Osteocyte (in vitro differentiated cells): Measurements from ENCODE around the gene MATN1. TPM values are rescaled to one million over a fixed set of nuclear protein-coding genes. Genes with fewer than 3 reads are reported as not detected.

Experiments used
- DNase-seq: peaks from one replicate; pipeline ENCODE4 v3.0.0; 2021; ENCODE audit warnings: mixed read lengths; ENCODE audit not compliant: unreplicated experiment; ENCODE audit errors: extremely low spot score
- H3K27ac Mint-ChIP-seq: one replicate; pipeline ENCODE4 v1.8.0; 2021; ENCODE audit warnings: mild to moderate bottlenecking, mixed read lengths; ENCODE audit not compliant: unreplicated experiment
- H3K27me3 Mint-ChIP-seq: one replicate; pipeline ENCODE4 v1.8.0; 2021; ENCODE audit warnings: mixed read lengths; ENCODE audit not compliant: unreplicated experiment
- H3K36me3 Mint-ChIP-seq: one replicate; pipeline ENCODE4 v1.8.0; 2021; ENCODE audit warnings: mixed read lengths; ENCODE audit not compliant: unreplicated experiment
- H3K4me1 Mint-ChIP-seq: one replicate; pipeline ENCODE4 v1.8.0; 2021; ENCODE audit warnings: mixed read lengths; ENCODE audit not compliant: unreplicated experiment
- H3K4me3 Mint-ChIP-seq: one replicate; pipeline ENCODE4 v1.8.0; 2021; ENCODE audit warnings: mild to moderate bottlenecking, moderate library complexity, mixed read lengths; ENCODE audit not compliant: unreplicated experiment
- H3K9me3 Mint-ChIP-seq: one replicate; pipeline ENCODE4 v1.8.0; 2021; ENCODE audit warnings: mixed read lengths; ENCODE audit not compliant: unreplicated experiment
- CTCF ChIP-seq: fragments of 200-600 bp; sonication (generic); IDR thresholded peaks from 2 replicates; pipeline ENCODE4 v1.5.0; 2021; ENCODE audit warnings: antibody characterized with exemption, mild to moderate bottlenecking, moderate library complexity
- total RNA-seq: library from RNA; stranded (reverse); gene quantifications from 2 replicates; pipeline ENCODE4 v1.2.1, GENCODE V29; 2021

MATN1 gene
- total RNA-seq, 1 donor from 2014 or later: 0.99 TPM

GRCh38 chr1:30666756-30667273 is 56.6 kb downstream of the MATN1 start:
- Mint-ChIP-seq H3K4me1 (no peaks in the 10 kb centered on the region), H3K9me3 (no peaks in the 10 kb centered on the region), H3K27me3 (peaks cover 10% of the 10 kb centered on the region), H3K27ac (no peak overlapping the region), H3K4me3 (no peak overlapping the region), H3K36me3 (no peaks in the 10 kb centered on the region)
- no peak for TF ChIP-seq CTCF
- no peak for DNase-seq

GRCh38 chr1:30665216-30666010 is 58.0 kb downstream of the MATN1 start:
- Mint-ChIP-seq H3K4me1 (no peaks in the 10 kb centered on the region), H3K4me3 (no peak overlapping the region), H3K9me3 (no peaks in the 10 kb centered on the region), H3K27ac (no peak overlapping the region), H3K36me3 (no peaks in the 10 kb centered on the region), H3K27me3 (peaks cover 10% of the 10 kb centered on the region)
- TF ChIP-seq CTCF: no peak
- DNase-seq: no peak

GRCh38 chr1:30664103-30664755 is 59.2 kb downstream of the MATN1 start:
- no peak for DNase-seq
- no peaks in the 10 kb centered on the region for H3K4me1 Mint-ChIP-seq
- H3K36me3 Mint-ChIP-seq: no peaks in the 10 kb centered on the region
- no peak for TF ChIP-seq CTCF
- H3K27ac Mint-ChIP-seq: no peak overlapping the region
- H3K9me3 Mint-ChIP-seq: no peaks in the 10 kb centered on the region
- peaks cover 14% of the 10 kb centered on the region for H3K27me3 Mint-ChIP-seq
- H3K4me3 Mint-ChIP-seq: no peak overlapping the region

DNA sequence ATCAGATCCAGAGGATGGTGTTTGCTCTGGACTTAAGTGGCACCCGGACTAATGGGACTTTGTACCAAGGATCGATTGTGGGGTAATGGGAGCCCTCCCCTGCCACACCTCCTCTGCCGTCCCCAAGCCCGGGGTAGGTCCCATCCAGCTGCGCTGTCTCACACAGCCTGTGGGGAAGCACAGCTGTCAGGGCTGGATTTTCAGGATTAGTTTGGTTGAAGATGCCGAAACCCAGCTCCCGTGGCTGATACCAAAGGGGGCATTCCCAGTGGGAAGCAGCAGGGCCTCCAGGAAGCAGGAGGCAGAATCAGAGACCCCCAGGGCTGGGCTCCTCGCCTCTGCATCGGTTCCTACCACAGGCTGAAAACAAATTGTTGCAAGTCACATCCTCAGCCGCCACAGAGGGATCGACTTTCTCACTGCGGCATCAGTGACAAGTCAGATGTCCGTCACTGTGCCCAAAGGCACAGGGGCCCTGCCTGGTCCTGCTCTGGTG is 59.7 kb downstream of the MATN1 start:
- Mint-ChIP-seq H3K36me3 (no peaks in the 10 kb centered on the region), H3K9me3 (no peaks in the 10 kb centered on the region), H3K27me3 (peaks cover 14% of the 10 kb centered on the region), H3K4me1 (no peaks in the 10 kb centered on the region), H3K4me3 (no peak overlapping the region), H3K27ac (no peak overlapping the region)
- no peak for DNase-seq
- no peak for TF ChIP-seq CTCF

DNA sequence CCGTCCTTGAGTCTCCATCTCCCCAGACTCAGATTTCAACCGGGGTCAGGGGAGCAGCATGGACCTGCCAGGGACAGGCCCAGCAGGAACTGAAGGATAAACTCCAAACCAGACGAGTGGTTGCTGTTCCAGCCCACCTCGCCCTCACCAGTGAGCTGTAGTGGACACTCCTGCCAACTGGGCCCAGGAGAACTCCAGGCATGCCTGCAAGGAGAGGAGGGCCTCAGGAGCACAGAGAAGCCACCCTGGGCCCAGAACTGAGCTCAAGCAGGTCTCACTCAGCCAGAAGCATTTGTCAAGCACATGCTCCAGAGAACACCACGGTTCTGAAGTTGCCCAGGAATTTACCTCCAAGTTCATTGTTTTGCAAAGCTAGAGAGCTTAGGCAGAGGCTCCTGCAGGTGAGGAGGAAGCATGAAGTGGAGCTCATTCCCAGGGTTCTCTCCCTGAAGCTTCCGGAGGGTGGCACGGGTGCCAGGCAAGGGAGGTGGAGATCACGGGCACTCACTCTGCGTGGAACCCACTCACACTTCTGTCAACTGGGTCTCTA is 61.0 kb downstream of the MATN1 start:
- no peaks in the 10 kb centered on the region for H3K9me3 Mint-ChIP-seq

More for the DNA sequence above, 61.0 kb downstream of the MATN1 start:
- TF ChIP-seq CTCF: no peak
- H3K4me3 Mint-ChIP-seq: no peak overlapping the region
- no peaks in the 10 kb centered on the region for H3K36me3 Mint-ChIP-seq
- H3K27ac Mint-ChIP-seq: no peak overlapping the region
- no peak for DNase-seq
- H3K27me3 Mint-ChIP-seq: peaks cover 18% of the 10 kb centered on the region
- no peaks in the 10 kb centered on the region for H3K4me1 Mint-ChIP-seq
